GM12878 (cell line): ENCODE data around the gene MITF. TPM values are rescaled to one million over a fixed set of nuclear protein-coding genes. Genes with fewer than 3 reads are reported as not detected.

ENCODE experiments used
- ATAC-seq: fragments of 200-7000 bp; cut with Tn5 transposase; 3 replicates; pipeline ENCODE4 v1.9.1; 2020; ENCODE audit warnings: mild to moderate bottlenecking, moderate library complexity
- BruUV-seq: library from RNA; stranded (reverse); fragments of 400-500 nt; replicated peaks from 2 replicates; lab custom pipeline; 2021; lab: Mats Ljungman, UMichigan
- CTCF ChIA-PET: fragments of 300-600 bp; sonication (Branson Sonifier 250); formaldehyde crosslinking; extraction: SDS; loops from one replicate; lab custom pipeline; 2021; ENCODE audit warnings: inconsistent platforms; lab: Yijun Ruan, JAX
- POLR2A ChIA-PET: fragments of 350-600 bp; formaldehyde crosslinking; extraction: SDS; loops from one replicate; lab custom pipeline; 2021; ENCODE audit warnings: inconsistent platforms; lab: Charles Lee
- RAD21 ChIA-PET: fragments of 300-600 bp; sonication (Branson Sonifier 250); formaldehyde crosslinking; loops from one replicate; lab custom pipeline; 2023; ENCODE audit warnings: antibody characterized with exemption; ENCODE audit not compliant: unreplicated experiment; lab: Charles Lee
- SMC1A ChIA-PET: fragments of 300-600 bp; sonication (Branson Sonifier 250); formaldehyde crosslinking; loops from one replicate; lab custom pipeline; 2023; ENCODE audit not compliant: unreplicated experiment, uncharacterized antibody; lab: Charles Lee
- DNase-seq: peaks from one replicate; pipeline ENCODE4 v3.0.0-alpha.2; 2011; ENCODE audit warnings: low read depth, low spot score
- FAIRE-seq: peaks from 3 replicates; lab custom pipeline; 2011; peaks lifted over from hg19 to GRCh38; lab: Jason Lieb, UNC
- H2AFZ ChIP-seq: 2 replicates; pipeline ENCODE4 v1.6.0; 2011; ENCODE audit warnings: low read depth, low read length, control low read depth; ENCODE audit not compliant: control insufficient read depth
- H3K27ac ChIP-seq: 2 replicates; pipeline ENCODE4 v1.5.1; 2011; ENCODE audit warnings: control low read depth; ENCODE audit not compliant: control insufficient read depth, insufficient read depth
- H3K27me3 ChIP-seq, 2 experiments: replicated peaks in 1 of 2; 2 replicates each; pipeline versions ENCODE4 v1.6.0 to v1.6.1; 2011; ENCODE audit warnings: low read length in 1 of 2; ENCODE audit not compliant: control insufficient read depth in 2 of 2, insufficient read depth in 2 of 2
- H3K36me3 ChIP-seq, 2 experiments: 2 replicates each; pipeline ENCODE4 v1.5.1; 2011; ENCODE audit warnings: low read length in 1 of 2; ENCODE audit not compliant: control insufficient read depth in 2 of 2, insufficient read depth in 2 of 2
- H3K4me1 ChIP-seq: 2 replicates; pipeline ENCODE4 v1.6.1; 2011; ENCODE audit warnings: mild to moderate bottlenecking, low read length, moderate library complexity, mixed read lengths; ENCODE audit not compliant: control insufficient read depth, insufficient read depth
- H3K4me2 ChIP-seq: 2 replicates; pipeline ENCODE4 v1.6.0; 2011; ENCODE audit warnings: control low read depth; ENCODE audit not compliant: control insufficient read depth, insufficient read depth
- H3K4me3 ChIP-seq: fragments of 200-600 bp; sonication (generic); 2 replicates; pipeline ENCODE4 v1.5.1; 2016
- H3K79me2 ChIP-seq: 2 replicates; pipeline ENCODE4 v1.6.0; 2011; ENCODE audit warnings: low read length; ENCODE audit not compliant: control insufficient read depth, insufficient read depth
- H3K9ac ChIP-seq: 2 replicates; pipeline ENCODE4 v1.8.0; 2011; ENCODE audit warnings: low read length, control low read depth, mixed read lengths; ENCODE audit not compliant: control insufficient read depth, insufficient read depth
- H3K9me3 ChIP-seq: replicated peaks from 3 replicates; pipeline ENCODE4 v1.5.1; 2011; ENCODE audit warnings: mild to moderate bottlenecking, low read length; ENCODE audit not compliant: control insufficient read depth, insufficient read depth
- H4K20me1 ChIP-seq: 2 replicates; pipeline ENCODE4 v1.6.0; 2011; ENCODE audit not compliant: control insufficient read depth, insufficient read depth
- E2F8 ChIP-seq: fragments of 450-650 bp; IDR thresholded peaks from 2 replicates; pipeline ENCODE4 v1.6.1; 2018; ENCODE audit warnings: mild to moderate bottlenecking, low read depth, moderate library complexity; ENCODE audit not compliant: partially characterized antibody
- EGR1 ChIP-seq, 2 experiments: IDR thresholded peaks; 1 replicate in 1 of 2; 2 replicates in 1 of 2; pipeline ENCODE4 v1.6.1; 2011 to 2012; ENCODE audit warnings: low read depth in 2 of 2, low read length in 2 of 2, borderline replicate concordance in 1 of 2, mild to moderate bottlenecking in 1 of 2, moderate library complexity in 1 of 2
- FOS ChIP-seq: IDR thresholded peaks from 3 replicates; pipeline ENCODE4 v1.6.1; 2011; ENCODE audit warnings: borderline replicate concordance; ENCODE audit not compliant: insufficient read length; ENCODE audit errors: extremely low read depth
- IKZF2 ChIP-seq, 2 experiments: fragments of 450-650 bp; IDR thresholded peaks; 2 replicates each; pipeline ENCODE4 v1.6.1; 2017; ENCODE audit warnings: mild to moderate bottlenecking in 2 of 2, moderate library complexity in 2 of 2
- MTA3 ChIP-seq: IDR thresholded peaks from 2 replicates; pipeline ENCODE4 v1.6.1; 2012; ENCODE audit warnings: low read length, inconsistent platforms, borderline replicate concordance
- SMAD1 ChIP-seq: fragments of 450-650 bp; IDR thresholded peaks from 2 replicates; pipeline ENCODE4 v1.6.1; 2018; ENCODE audit warnings: mild to moderate bottlenecking, low read depth; ENCODE audit not compliant: partially characterized antibody
- WGBS: methylation state at CpG from one replicate; pipeline ENCODE4 v1.1.6; 2016; ENCODE audit warnings: low lambda C conversion rate; ENCODE audit not compliant: insufficient replicate concordance, insufficient coverage; ENCODE audit errors: missing lambda C conversion rate; 5-methylcytosine and 5-hydroxymethylcytosine counted together
- in situ Hi-C: fragments of 300-500 bp; cut with MboI; formaldehyde crosslinking; loops from 9 replicates; pipeline ENCODE4 v1.14.3; 2018; ENCODE audit warnings: mixed read lengths
- intact Hi-C: fragments of 100-400 bp; cut with micrococcal nuclease; formaldehyde crosslinking; loops from one replicate; pipeline ENCODE4 v1.14.2; 2022; ENCODE audit not compliant: unreplicated experiment
- polyA plus RNA-seq, 11 experiments: library from polyadenylated mRNA; depleted of rRNA in 4 of 11; unstranded in 6 of 11; stranded (reverse) in 5 of 11; fragments of >200 nt; fragmentation: Nextera tagmentation in 4 of 11; fragmentation: Illumina TruSeq in 1 of 11; extraction: Ambion mirVana in 4 of 11; extraction: Trizol in 1 of 11; gene quantifications; 1 replicate in 1 of 11; 2 replicates in 10 of 11; pipeline versions ENCODE4 v1.2.1 to v1.2.3, GENCODE V29; 2011 to 2016; ENCODE audit warnings: inconsistent platforms in 2 of 11, missing spikeins in 2 of 11, low read depth in 1 of 11
- total RNA-seq, 4 experiments: library from RNA; depleted of rRNA in 3 of 4; stranded (reverse); fragments of >200 nt in 3 of 4; fragmentation: Illumina TruSeq in 1 of 4; extraction: Trizol in 1 of 4; gene quantifications; 2 replicates each; pipeline versions ENCODE4 v1.2.1 to v1.2.3, GENCODE V29; 2013 to 2021

MITF gene
- total and polyA plus RNA-seq, 10 of the 15 experiments (the other 5 are each of a cell fraction or from before 2014, with no cell fraction given): under 0.01 to 0.90 (median 0.06) TPM; not detected in 3

GRCh38 chr3:69998759-69999139, 259.5 kb downstream of the MITF start (continued):
- TF ChIP-seq E2F8 (no peak), SMAD1 (no peak), EGR1 (IDR thresholded peaks at IDR 0.05; ENCODE audit: borderline replicate concordance in 1 of 2, low read depth in 2 of 2, low read length in 2 of 2) (no peak), FOS (no peak), IKZF2 (IDR thresholded peaks at IDR 0.05) (no peak)

- no peaks in the 10 kb centered on the region for H3K9me3 ChIP-seq
- DNase-seq: no peak
- in situ Hi-C loops (no loop called here), intact Hi-C loops (no loop called here)
- SMC1A ChIA-PET: no interaction called here
- no peak within 1 kb of the TSS for H3K4me3 ChIP-seq
- FAIRE-seq: no peak
- POLR2A ChIA-PET: no interaction called here
- H3K9ac ChIP-seq: no peak within 1 kb of the TSS
- no peak for ATAC-seq
- no TSS peak for BruUV-seq
- RAD21 ChIA-PET: no interaction called here
- no peak within 1 kb of the TSS for H2AFZ ChIP-seq
- H3K79me2 ChIP-seq: no peaks in the 10 kb centered on the region
- no peak for TF ChIP-seq MTA3
- no peaks in the 10 kb centered on the region for H3K4me1 ChIP-seq
- H3K27ac ChIP-seq: no peak within 1 kb of the TSS
- H3K4me2 ChIP-seq: no peak within 1 kb of the TSS
- no peaks in the 10 kb centered on the region for H3K36me3 ChIP-seq
- H3K27me3 ChIP-seq: no peaks in the 10 kb centered on the region; a peak in 1 of 4 replicates
- 60% methylated on average over 27 of the region's 29 CpGs for WGBS
- CTCF ChIA-PET: no interaction called here
- H4K20me1 ChIP-seq: no peaks in the 10 kb centered on the region
Measured at GRCh38 chr3:69999140-70000027, 260.1 kb downstream of the MITF start, which contains the start of gene SAMMSON. Gene SAMMSON, plus strand, starts transcription at chr3:69999733.
